SK-N-SH treated with all-trans-retinoic acid at 6 μM for 48 hours (cell line): ENCODE results near the gene MINDY4.

ENCODE experiments used
- CSDC2 ChIP-seq: fragments of 250-450 bp; sonication (Bioruptor Pico); IDR thresholded peaks from 2 replicates; pipeline ENCODE4 v1.5.0; 2020; ENCODE audit warnings: mild to moderate bottlenecking, moderate library complexity
- ZFP30 ChIP-seq: fragments of 450-650 bp; formaldehyde crosslinking; IDR thresholded peaks from 2 replicates; pipeline ENCODE4 v1.5.0; 2022; ENCODE audit warnings: mild to moderate bottlenecking, moderate library complexity

GRCh38 chr7:30730097-30730496, 41.1 kb upstream of the MINDY4 start:
- no peak for TF ChIP-seq CSDC2 (CRISPR knock-in tag)
- no peak for TF ChIP-seq ZFP30 (CRISPR knock-in tag)
